ENCODE measurements around the gene TMUB2.

Gene TMUB2

DNA sequence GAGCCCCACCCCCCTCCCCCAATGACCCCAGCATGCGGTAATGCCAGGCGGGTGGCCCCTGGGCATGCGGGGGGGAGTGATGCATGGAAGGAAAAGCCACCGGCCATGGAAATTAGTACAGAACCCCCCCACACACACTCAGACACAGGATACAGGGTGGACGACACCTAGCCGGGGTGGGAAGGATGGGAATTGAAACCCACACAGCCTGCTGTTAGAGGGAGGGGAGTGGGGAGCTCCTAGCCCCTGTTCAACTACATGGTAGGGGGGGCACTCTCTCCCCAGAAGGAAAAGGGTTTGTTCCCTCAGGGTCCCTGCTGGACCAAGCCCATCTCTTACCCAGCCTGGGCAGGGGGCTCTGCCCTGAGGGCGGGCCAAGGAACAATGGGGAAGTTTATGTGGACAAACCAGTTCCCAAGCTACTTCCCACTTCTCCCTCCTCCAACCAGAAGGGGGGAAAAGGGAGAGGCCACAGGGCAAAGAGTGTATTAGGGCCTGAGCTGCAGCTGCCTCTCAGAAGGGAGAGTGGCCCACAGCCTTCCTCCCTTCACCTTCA lies 5.2 kb downstream of the TMUB2 start:
- H3K4me3 Mint-ChIP-seq: no peak overlapping the region
- no peak for ATAC-seq
- peaks cover 22% of the 10 kb centered on the region for H3K4me1 Mint-ChIP-seq
- H3K9me3 Mint-ChIP-seq: no peaks in the 10 kb centered on the region
- H3K27ac Mint-ChIP-seq: peak overlapping the region; percentile 51
- H3K36me3 Mint-ChIP-seq: peaks cover 58% of the 10 kb centered on the region
- no peaks in the 10 kb centered on the region for H3K27me3 Mint-ChIP-seq

- Mint-ChIP-seq H3K4me1 (peaks cover 25% of the 10 kb centered on the region), H3K9me3 (no peaks in the 10 kb centered on the region), H3K4me3 (no peak overlapping the region), H3K36me3 (peaks cover 63% of the 10 kb centered on the region), H3K27me3 (no peaks in the 10 kb centered on the region), H3K27ac (no peak overlapping the region)
- ATAC-seq: no peak
These were observed 6.0 kb downstream of the TMUB2 start for GRCh38 chr17:44192750-44193149.

- ATAC-seq: peak; percentile 32
- Mint-ChIP-seq H3K9me3 (no peaks in the 10 kb centered on the region), H3K27me3 (no peaks in the 10 kb centered on the region), H3K4me1 (peaks cover 25% of the 10 kb centered on the region), H3K36me3 (peaks cover 68% of the 10 kb centered on the region), H3K4me3 (no peak overlapping the region), H3K27ac (no peak overlapping the region)
These were observed 6.7 kb downstream of the TMUB2 start for GRCh38 chr17:44193326-44194084.

GRCh38 chr17:44197107-44197506 lies 10.3 kb downstream of the TMUB2 start:
- Mint-ChIP-seq H3K4me3 (no peak overlapping the region), H3K27me3 (no peaks in the 10 kb centered on the region), H3K36me3 (peaks cover 45% of the 10 kb centered on the region), H3K27ac (peak overlapping the region; percentile 86), H3K9me3 (no peaks in the 10 kb centered on the region), H3K4me1 (peaks cover 31% of the 10 kb centered on the region)
- ATAC-seq: no peak

DNA sequence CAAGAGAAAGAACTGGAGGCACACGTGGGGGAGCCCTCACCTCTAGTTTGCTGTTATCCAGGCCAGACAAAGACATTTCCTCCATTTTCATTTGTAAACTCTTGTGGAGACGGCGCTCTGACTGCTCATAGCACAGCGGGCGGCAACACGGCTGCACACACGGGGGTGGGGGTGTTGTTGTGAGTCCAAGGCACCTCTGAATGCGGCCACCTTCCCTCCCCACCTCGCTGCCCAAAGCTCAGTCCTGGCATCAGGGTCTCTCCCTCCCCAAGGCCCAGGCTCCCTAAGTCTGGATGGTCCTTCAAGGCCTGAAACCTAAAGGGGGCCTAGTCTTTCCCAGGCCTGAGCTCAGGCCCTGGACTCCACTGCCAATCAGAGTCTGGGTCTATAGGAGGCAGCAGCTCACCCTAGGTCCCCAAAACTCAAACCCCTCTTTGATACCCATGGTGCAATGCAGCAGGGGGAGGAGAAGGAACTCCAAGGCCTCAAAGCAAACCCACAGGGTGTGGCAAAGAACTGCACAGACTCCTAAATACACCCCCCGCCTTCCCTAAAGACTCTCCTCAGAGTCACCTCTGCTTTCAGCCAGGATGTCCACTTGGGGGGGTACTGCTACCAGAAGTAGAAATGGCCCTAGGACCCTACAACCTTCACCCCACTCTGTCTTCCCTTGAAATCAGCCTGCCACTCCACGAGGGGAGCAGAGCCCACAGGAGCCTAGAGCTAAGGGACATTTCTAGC lies 11.4 kb downstream of the TMUB2 start:
- Mint-ChIP-seq H3K27me3 (no peaks in the 10 kb centered on the region), H3K27ac (peak overlapping the region; percentile 86), H3K36me3 (peaks cover 40% of the 10 kb centered on the region), H3K9me3 (no peaks in the 10 kb centered on the region), H3K4me1 (peaks cover 37% of the 10 kb centered on the region), H3K4me3 (peak overlapping the region; percentile 84)
- ATAC-seq: peak; percentile 5

DNA sequence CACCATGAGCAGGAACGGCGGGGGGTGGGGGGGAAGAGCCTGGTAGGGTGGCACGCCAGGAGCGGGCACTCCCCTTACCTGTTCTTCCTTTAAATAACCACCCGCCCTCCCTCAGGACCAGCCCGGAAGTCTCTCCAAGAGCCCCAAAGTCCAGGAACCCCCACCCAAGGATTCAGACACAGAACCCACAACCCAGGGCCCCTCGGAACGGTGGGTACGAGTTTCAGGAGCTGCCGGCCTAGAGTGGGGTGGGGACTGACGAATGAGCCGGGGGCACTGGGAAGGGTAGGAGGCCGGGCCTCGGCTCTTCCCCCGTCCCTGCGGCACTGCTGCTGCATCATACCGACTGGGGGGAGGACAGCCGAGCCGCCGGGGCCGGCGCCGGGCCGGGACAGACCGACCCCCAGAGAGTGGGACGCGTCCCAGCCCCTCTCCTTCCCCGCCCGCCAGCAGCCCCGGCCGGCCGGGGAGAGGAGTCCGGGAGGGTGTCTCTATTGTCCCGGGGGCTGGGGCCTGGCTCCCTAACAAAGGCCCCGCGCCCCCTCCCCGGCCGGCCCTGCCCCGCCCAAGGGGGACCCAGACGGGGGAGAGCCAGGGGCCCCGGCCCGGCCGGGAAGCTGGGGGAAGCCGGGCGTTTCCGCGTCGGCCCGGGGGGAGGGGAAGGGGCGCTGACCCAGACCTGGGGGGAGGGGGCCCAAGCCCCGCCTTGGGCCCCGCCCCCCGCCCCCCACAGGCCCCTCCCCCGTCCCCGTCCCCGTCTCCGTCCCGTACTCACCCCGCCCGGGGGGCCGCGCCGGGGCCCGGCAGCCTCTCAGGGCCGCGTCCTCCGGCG lies 12.2 kb downstream of the TMUB2 start:
- Mint-ChIP-seq H3K4me1 (peaks cover 44% of the 10 kb centered on the region), H3K27me3 (no peaks in the 10 kb centered on the region), H3K27ac (peak overlapping the region; percentile 86), H3K4me3 (peak overlapping the region; percentile 84), H3K36me3 (peaks cover 40% of the 10 kb centered on the region), H3K9me3 (no peaks in the 10 kb centered on the region)
- ATAC-seq: peak; percentile 59

- Mint-ChIP-seq H3K4me1 (peaks cover 48% of the 10 kb centered on the region), H3K9me3 (no peaks in the 10 kb centered on the region), H3K4me3 (peak within 1 kb of the TSS; percentile 88), H3K27ac (peak within 1 kb of the TSS; percentile 93), H3K36me3 (peaks cover 33% of the 10 kb centered on the region), H3K27me3 (no peaks in the 10 kb centered on the region)
- peak; percentile 91 for ATAC-seq
These were observed 13.0 kb downstream of the TMUB2 start, which contains the start of gene ATXN7L3 for GRCh38 chr17:44199553-44200477. TSS of gene ATXN7L3 (minus strand) at chr17:44199884. CDS start at chr17:44198070, 1,814 bp downstream.

GRCh38 chr17:44200478-44201155 lies 13.8 kb downstream of the TMUB2 start:
- no peak for ATAC-seq
- H3K27me3 Mint-ChIP-seq: no peaks in the 10 kb centered on the region
- H3K36me3 Mint-ChIP-seq: peaks cover 25% of the 10 kb centered on the region
- H3K9me3 Mint-ChIP-seq: no peaks in the 10 kb centered on the region
- peak overlapping the region; percentile 88 for H3K4me3 Mint-ChIP-seq
- peak overlapping the region; percentile 93 for H3K27ac Mint-ChIP-seq
- peaks cover 48% of the 10 kb centered on the region for H3K4me1 Mint-ChIP-seq

DNA sequence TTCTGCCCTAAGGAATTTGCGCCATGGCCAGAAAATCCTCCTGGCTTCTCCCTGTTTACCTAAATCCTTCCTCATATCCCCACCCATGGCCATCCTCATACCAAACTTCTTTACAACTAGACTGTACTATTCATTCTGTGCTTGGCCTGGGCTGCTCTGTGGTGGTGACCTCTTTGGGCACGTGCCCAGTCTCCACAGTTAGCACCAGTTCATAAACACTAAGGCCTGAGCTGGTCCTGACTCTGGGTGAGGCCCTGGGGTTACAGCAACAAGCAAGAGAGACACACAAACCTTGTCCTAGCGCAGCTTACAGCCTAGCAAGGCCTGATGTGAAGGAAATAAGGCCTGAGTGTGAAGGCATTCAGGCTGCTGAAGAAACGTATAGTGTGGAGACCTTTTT lies 16.0 kb downstream of the TMUB2 start:
- Mint-ChIP-seq H3K36me3 (peaks cover 19% of the 10 kb centered on the region), H3K27me3 (no peaks in the 10 kb centered on the region), H3K4me3 (no peak overlapping the region), H3K4me1 (peaks cover 37% of the 10 kb centered on the region), H3K27ac (peak overlapping the region; percentile 69), H3K9me3 (no peaks in the 10 kb centered on the region)
- ATAC-seq: no peak

DNA sequence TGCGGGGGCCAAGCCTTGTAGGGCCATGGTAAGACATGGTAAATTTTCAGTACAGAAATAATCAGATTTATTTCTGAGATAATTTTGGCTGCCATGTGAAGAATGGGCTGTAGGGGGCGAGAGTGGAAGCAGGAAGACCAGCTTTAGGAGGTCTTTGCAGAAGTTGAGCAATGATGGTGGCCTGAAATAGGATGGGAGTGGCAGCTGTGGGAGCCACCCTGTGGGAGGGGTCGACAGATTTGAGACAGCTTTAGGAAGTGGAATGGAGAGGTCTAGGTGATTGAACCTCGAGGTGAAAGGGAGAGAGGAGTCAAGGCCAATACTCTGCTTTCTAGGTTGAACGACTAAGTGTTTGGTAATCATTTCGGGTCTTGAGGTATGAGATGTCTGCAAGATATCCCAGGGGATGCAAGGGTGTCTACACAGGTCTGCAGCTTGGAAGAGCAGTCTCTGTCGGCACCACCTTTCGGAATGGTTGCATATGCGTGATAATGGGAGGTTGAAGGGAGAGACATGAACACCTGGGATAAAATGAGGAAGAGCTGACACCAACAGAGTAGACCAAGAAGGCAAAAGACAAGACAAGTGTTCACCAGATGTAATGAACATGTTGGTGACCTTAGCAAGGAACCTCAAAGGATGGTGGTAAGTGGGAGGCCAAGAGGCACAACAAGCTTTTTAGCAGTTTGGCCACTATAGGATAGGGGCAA lies 17.1 kb downstream of the TMUB2 start:
- no peak overlapping the region for H3K4me3 Mint-ChIP-seq
- peaks cover 35% of the 10 kb centered on the region for H3K4me1 Mint-ChIP-seq

GRCh38 chr17:44204441-44204882 lies 17.7 kb downstream of the TMUB2 start:
- H3K4me1 Mint-ChIP-seq: peaks cover 37% of the 10 kb centered on the region
- H3K36me3 Mint-ChIP-seq: peaks cover 26% of the 10 kb centered on the region
- H3K4me3 Mint-ChIP-seq: no peak overlapping the region
- ATAC-seq: no peak
- no peaks in the 10 kb centered on the region for H3K9me3 Mint-ChIP-seq
- H3K27me3 Mint-ChIP-seq: no peaks in the 10 kb centered on the region
- peak overlapping the region; percentile 69 for H3K27ac Mint-ChIP-seq

More for the DNA sequence above, 17.1 kb downstream of the TMUB2 start:
- H3K36me3 Mint-ChIP-seq: peaks cover 25% of the 10 kb centered on the region
- H3K27ac Mint-ChIP-seq: peak overlapping the region; percentile 69
- H3K27me3 Mint-ChIP-seq: no peaks in the 10 kb centered on the region
- no peaks in the 10 kb centered on the region for H3K9me3 Mint-ChIP-seq
- ATAC-seq: no peak

DNA sequence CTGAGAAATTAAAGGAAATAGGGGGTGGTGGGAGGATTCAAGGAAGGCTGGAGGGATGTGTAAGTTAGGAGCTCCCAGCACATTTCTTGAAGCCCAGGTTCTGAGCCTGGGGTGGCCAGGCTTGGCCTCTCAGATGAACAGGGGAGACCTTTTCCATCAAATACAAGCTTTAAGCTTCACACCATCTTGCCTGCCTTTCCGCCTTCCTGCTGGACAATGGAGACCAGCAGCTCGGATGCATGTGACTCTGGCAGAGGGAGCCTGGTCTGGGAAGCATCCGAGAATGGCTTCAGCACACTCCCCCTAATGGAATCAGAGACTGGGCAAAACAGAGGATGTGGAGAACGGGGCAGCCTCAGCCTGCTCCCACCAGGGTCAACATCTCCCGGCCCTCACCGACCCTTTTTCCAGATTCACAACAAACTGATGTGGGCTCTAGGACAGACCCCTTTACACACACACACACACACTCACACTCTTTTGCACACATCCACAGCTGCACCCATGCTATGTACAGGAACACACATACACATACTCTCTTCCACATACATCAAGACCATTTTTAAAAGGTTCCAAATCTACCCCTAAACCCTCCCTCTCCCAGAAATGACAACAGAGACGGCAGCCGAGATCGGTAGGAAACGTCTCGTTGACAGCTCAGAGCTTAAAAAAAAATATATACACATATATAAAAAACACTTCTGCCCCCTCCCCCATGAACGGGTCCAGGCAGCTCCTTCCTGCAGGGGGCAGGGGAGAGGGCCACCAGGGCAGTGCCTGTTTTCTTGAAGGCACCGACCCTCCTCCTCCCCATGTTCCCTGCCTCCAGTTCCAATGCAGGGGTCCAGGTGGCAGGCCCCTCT lies 19.4 kb downstream of the TMUB2 start:
- no peak for ATAC-seq
- no peak overlapping the region for H3K4me3 Mint-ChIP-seq
- H3K4me1 Mint-ChIP-seq: peaks cover 45% of the 10 kb centered on the region
- no peak overlapping the region for H3K27ac Mint-ChIP-seq
- H3K36me3 Mint-ChIP-seq: peaks cover 38% of the 10 kb centered on the region
- H3K27me3 Mint-ChIP-seq: no peaks in the 10 kb centered on the region
- H3K9me3 Mint-ChIP-seq: no peaks in the 10 kb centered on the region

All from stimulated activated memory B cell treated with anti-CD40 and anti-IgM and Interleukin-4, amounts not matched to agents 10 μg/mL and 1 μg/mL and 100 μg/mL, for 72 hours (primary cell).